Esophagus muscularis mucosa (tissue), 4 donors: ENCODE data around the gene SLC31A2. TPM values are rescaled to one million over a fixed set of nuclear protein-coding genes. Genes with fewer than 3 reads are reported as not detected.

Source experiments
- DNase-seq: peaks from one replicate; pipeline ENCODE4 v3.0.0-alpha.2; 2017; ENCODE audit errors: extremely low spot score
- H3K27ac ChIP-seq, 4 donors: fragments of 200-600 bp; sonication (generic); replicated peaks in 1 of 4; 1 replicate in 3 of 4; 2 replicates in 1 of 4; pipeline ENCODE4 v1.5.1; 2016 to 2019; ENCODE audit warnings: mild to moderate bottlenecking in 1 of 4
- H3K27me3 ChIP-seq, 4 donors: fragments of 200-600 bp; sonication (generic); one replicate each; pipeline versions ENCODE4 v1.5.1 to v1.6.0; 2016 to 2019
- H3K36me3 ChIP-seq, 4 donors: fragments of 200-600 bp; sonication (generic); one replicate each; pipeline ENCODE4 v1.5.1; 2016 to 2019
- H3K4me1 ChIP-seq, 4 donors: fragments of 200-600 bp; sonication (generic); one replicate each; pipeline ENCODE4 v1.5.1; 2016 to 2019
- H3K4me3 ChIP-seq, 4 donors: fragments of 200-600 bp; sonication (generic); 1 replicate in 2 of 4; 2 replicates in 2 of 4; pipeline ENCODE4 v1.5.1; 2016 to 2019; ENCODE audit warnings: mild to moderate bottlenecking in 4 of 4, moderate library complexity in 1 of 4
- H3K9me3 ChIP-seq, 4 donors: fragments of 200-600 bp; sonication (generic); 1 replicate in 3 of 4; 2 replicates in 1 of 4; pipeline ENCODE4 v1.5.1; 2016 to 2019
- EP300 ChIP-seq: sonication (generic); formaldehyde crosslinking; IDR thresholded peaks from one replicate; pipeline ENCODE4 v1.6.1; 2017; ENCODE audit warnings: antibody characterized with exemption
- POLR2A ChIP-seq: fragments of 450-650 bp; IDR thresholded peaks from one replicate; pipeline ENCODE4 v1.6.1; 2017; ENCODE audit warnings: antibody characterized with exemption, moderate library complexity, mild to moderate bottlenecking, low read depth
- POLR2AphosphoS5 ChIP-seq, 2 donors: sonication (generic); formaldehyde crosslinking; IDR thresholded peaks; one replicate each; pipeline ENCODE4 v1.6.1; 2017; ENCODE audit warnings: antibody characterized with exemption in 2 of 2
- WGBS: methylation state at CpG from one replicate; pipeline ENCODE4 v1.1.5; 2018; 5-methylcytosine and 5-hydroxymethylcytosine counted together
- intact Hi-C: fragments of 100-400 bp; cut with DNase I; formaldehyde crosslinking; loops from one replicate; pipeline ENCODE4 v1.15.1; 2023
- total RNA-seq, 4 donors: library from RNA; depleted of rRNA; stranded (reverse); fragments of >200 nt; gene quantifications; one replicate each; pipeline versions ENCODE4 v1.1.0 to v1.2.1, GENCODE V29; 2016
- TF ChIP-seq, protein P1 (sequence below), 3 experiments: fragments of 200-600 bp in 2 of 3; fragments of 450-650 bp in 1 of 3; sonication (generic) in 2 of 3; IDR thresholded peaks; one replicate each; pipeline ENCODE4 v1.5.1; 2017 to 2019; ENCODE audit warnings: antibody characterized with exemption in 3 of 3, mild to moderate bottlenecking in 2 of 3, moderate library complexity in 1 of 3

The SLC31A2 gene
- total RNA-seq, 4 donors from 2014 or later = 11.6 to 19.4 (median 15.8) TPM

DNA sequence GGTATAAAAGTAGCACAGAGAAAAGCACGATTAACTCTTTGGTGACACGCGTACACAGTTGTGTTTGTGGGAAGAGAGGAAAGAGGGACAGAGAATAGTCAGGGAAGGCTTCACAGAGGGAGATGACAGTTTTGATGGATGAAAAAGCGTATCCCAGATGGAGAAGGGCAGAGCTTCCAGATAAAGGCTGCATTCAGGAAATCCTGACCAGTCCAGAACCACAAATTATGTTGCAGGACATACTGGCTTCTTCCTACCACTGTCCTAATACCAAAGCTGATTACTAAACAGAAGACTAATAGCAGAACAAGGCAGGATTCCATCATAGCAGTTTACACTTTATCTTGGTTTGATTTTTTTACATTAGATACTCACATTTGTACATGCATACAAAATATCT lies 34.5 kb downstream of the SLC31A2 start:
- Histone ChIP-seq H3K4me3 (no peak overlapping the region), H3K36me3 (peaks cover 63 to 94% (median 88%) of the 10 kb centered on the region in 4 donors), H3K27ac (no peak overlapping the region), H3K4me1 (no peaks in the 10 kb centered on the region), H3K27me3 (no peaks in the 10 kb centered on the region), H3K9me3 (no peaks in the 10 kb centered on the region)
- 82% methylated on average over 4 of the region's 4 CpGs for WGBS
- TF ChIP-seq POLR2AphosphoS5 (IDR thresholded peaks at IDR 0.05) (no peak), EP300 (no peak), POLR2A (no peak)
- TF ChIP-seq, protein P1, sequence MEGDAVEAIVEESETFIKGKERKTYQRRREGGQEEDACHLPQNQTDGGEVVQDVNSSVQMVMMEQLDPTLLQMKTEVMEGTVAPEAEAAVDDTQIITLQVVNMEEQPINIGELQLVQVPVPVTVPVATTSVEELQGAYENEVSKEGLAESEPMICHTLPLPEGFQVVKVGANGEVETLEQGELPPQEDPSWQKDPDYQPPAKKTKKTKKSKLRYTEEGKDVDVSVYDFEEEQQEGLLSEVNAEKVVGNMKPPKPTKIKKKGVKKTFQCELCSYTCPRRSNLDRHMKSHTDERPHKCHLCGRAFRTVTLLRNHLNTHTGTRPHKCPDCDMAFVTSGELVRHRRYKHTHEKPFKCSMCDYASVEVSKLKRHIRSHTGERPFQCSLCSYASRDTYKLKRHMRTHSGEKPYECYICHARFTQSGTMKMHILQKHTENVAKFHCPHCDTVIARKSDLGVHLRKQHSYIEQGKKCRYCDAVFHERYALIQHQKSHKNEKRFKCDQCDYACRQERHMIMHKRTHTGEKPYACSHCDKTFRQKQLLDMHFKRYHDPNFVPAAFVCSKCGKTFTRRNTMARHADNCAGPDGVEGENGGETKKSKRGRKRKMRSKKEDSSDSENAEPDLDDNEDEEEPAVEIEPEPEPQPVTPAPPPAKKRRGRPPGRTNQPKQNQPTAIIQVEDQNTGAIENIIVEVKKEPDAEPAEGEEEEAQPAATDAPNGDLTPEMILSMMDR (IDR thresholded peaks at IDR 0.05) = no peak
- intact Hi-C loops = no loop called here
- peak; percentile 12 for DNase-seq

DNA sequence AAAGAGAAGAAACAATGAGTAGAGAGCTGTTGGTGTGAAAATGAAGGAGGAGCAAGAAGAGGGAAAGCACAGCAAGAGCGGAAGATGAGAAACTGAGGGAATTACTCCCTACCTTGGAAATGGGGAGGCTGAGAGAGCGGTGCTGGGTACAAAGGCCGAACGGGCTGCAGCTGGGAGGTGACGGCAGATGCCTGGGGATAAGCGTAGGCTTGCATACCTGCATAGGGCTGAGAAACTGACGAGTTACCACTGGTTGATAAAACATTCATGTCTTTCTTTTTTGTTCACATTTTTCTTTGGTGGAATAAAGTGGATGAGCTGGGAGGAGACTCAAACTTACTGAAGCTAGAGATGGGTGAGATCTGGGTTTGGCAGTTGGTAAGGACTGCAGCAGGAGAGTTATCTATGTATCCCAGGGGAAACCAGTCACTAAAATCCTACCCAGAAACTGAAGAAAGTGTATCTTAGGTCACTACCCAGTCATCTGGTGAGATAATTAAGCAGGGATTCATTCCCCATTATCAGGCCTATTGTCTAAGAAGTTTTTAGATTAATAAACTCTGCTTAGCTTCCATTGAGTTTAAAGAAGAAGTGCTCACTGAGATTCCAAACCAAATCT lies 35.4 kb downstream of the SLC31A2 start:
- H3K4me1 ChIP-seq = no peaks in the 10 kb centered on the region
- no peaks in the 10 kb centered on the region for H3K9me3 ChIP-seq
- peak; percentile 34 for DNase-seq
- peaks cover 61 to 95% (median 89%) of the 10 kb centered on the region in 4 donors for H3K36me3 ChIP-seq
- no peaks in the 10 kb centered on the region for H3K27me3 ChIP-seq
- intact Hi-C loops = no loop called here
- 91% methylated on average over 7 of the region's 7 CpGs for WGBS
- TF ChIP-seq, protein P1 (IDR thresholded peaks at IDR 0.05) = no peak
- TF ChIP-seq POLR2AphosphoS5 (IDR thresholded peaks at IDR 0.05) = no peak
- no peak for TF ChIP-seq EP300
- no peak for TF ChIP-seq POLR2A
- H3K27ac ChIP-seq = no peak overlapping the region
- no peak overlapping the region for H3K4me3 ChIP-seq

DNA sequence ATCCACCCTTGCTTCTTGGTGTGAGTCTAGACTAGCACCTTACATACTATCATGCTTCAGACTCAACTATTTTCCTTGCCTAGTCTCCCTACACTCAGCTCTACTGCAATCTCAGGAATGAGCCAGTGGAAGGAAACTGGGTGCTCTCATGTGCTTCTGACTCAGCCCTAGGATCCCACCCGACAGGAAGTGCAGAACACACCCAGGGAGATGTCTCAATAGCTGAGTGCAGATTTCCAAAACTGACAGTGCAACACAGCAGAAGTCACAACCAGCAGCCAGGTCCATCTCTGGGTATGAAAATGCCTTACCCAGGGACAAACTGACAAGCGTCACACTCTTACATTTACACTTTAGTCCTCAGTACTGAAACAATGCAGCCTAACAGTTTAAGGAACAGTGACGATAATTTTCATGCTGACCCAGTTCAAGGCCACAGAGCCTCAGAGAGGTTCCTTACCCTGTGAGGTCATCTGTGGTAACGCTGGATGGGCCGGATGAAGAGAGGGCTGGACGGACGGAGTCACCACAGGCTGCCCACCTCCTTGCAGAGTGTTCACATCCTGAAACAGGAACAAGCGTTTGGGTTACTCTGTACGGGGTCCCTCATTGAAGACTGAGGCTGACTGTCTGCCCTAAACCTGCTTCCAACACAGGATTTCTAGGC lies 37.3 kb downstream of the SLC31A2 start:
- Histone ChIP-seq H3K4me3 (peak overlapping the region; percentile 4 to 28 (median 18)), H3K27ac (peak overlapping the region; percentile 43 to 65 (median 60)), H3K36me3 (peaks cover 51 to 94% (median 85%) of the 10 kb centered on the region in 4 donors), H3K27me3 (no peaks in the 10 kb centered on the region), H3K9me3 (no peaks in the 10 kb centered on the region), H3K4me1 (no peaks in the 10 kb centered on the region)
- intact Hi-C loops = no loop called here
- 51% methylated on average over 9 of the region's 9 CpGs for WGBS
- TF ChIP-seq EP300 (no peak), POLR2A (no peak), POLR2AphosphoS5 (IDR thresholded peaks at IDR 0.05) (peak; percentile 70 to 78)
- TF ChIP-seq, protein P1 (IDR thresholded peaks at IDR 0.05) = no peak
- DNase-seq = peak; percentile 93

DNA sequence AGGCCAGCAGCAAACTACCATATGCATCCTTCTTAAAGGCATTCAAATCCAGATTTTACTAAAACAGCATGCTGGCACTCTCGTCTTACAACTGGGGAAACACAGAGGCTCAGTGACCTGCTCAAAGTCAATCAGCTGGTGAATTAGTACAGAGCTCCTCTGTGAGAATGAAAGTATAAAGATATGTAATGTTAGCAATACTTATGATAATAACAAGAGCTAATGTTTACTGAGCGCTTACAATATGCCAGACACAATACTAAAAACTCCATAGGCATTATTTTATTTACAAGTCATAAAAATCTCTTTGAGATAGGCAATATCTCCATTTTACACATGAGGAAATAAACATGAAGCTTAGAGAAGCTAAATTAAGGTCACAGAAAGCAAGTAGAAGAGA lies 41.6 kb downstream of the SLC31A2 start:
- 89% methylated on average over 2 of the region's 2 CpGs for WGBS
- Histone ChIP-seq H3K27me3 (no peaks in the 10 kb centered on the region), H3K4me3 (no peak overlapping the region), H3K27ac (no peak overlapping the region), H3K4me1 (no peaks in the 10 kb centered on the region), H3K9me3 (no peaks in the 10 kb centered on the region), H3K36me3 (peaks cover 29 to 88% (median 69%) of the 10 kb centered on the region in 4 donors)
- intact Hi-C loops = no loop called here
- no peak for DNase-seq
- TF ChIP-seq POLR2AphosphoS5 (IDR thresholded peaks at IDR 0.05) (no peak), EP300 (no peak), POLR2A (no peak)
- TF ChIP-seq, protein P1 (IDR thresholded peaks at IDR 0.05) = no peak
